ENCODE data around the gene FARS2. TPM values are rescaled to one million over a fixed set of nuclear protein-coding genes. Genes with fewer than 3 reads are reported as not detected.

Gene FARS2
- polyA plus RNA-seq, 2 of the 4 experiments (the other 2 are of a cell fraction), result 12.9 to 17.5 TPM

GRCh38 chr6:5589422-5590141 lies 328.3 kb downstream of the FARS2 start:
- H3K4me3 ChIP-seq, result no peak overlapping the region
- no peak for ATAC-seq
- H3K4me1 ChIP-seq, result peaks cover 2% of the 10 kb centered on the region
- no peak for DNase-seq (ENCODE audit: low read depth in 1 of 2, low spot score in 1 of 2)
- no peak overlapping the region for H3K4me2 ChIP-seq
- ChIA-PET POLR2A (no interaction called here), CTCF (no interaction called here)
- TF ChIP-seq RNF2 (IDR thresholded peaks at IDR 0.05; ENCODE audit: borderline replicate concordance, low read depth) (no peak), HOXB13 (CRISPR knock-in tag; IDR thresholded peaks at IDR 0.05; ENCODE audit: low read depth) (no peak), POLR2A (IDR thresholded peaks at IDR 0.05; ENCODE audit: low read length) (no peak), E2F6 (IDR thresholded peaks at IDR 0.05; ENCODE audit: borderline replicate concordance, low read depth) (no peak), RARB (CRISPR knock-in tag; IDR thresholded peaks at IDR 0.05) (no peak), EHF (CRISPR knock-in tag; IDR thresholded peaks at IDR 0.05) (no peak), PBX3 (IDR thresholded peaks at IDR 0.05) (no peak), RFX5 (IDR thresholded peaks at IDR 0.05) (no peak), USF2 (IDR thresholded peaks at IDR 0.05) (no peak), JUN (IDR thresholded peaks at IDR 0.05) (no peak), CBX2 (IDR thresholded peaks at IDR 0.05; ENCODE audit: borderline replicate concordance, low read depth) (no peak)
- FAIRE-seq, result no peak
- H3K27ac ChIP-seq, result no peak overlapping the region
- 86% methylated on average over 7 of the region's 7 CpGs for WGBS (ENCODE audit: missing lambda C conversion rate)
- no peaks in the 10 kb centered on the region for H3K9me3 ChIP-seq

- ATAC-seq (no peak), DNase-seq (ENCODE audit: low read depth in 1 of 2, low spot score in 1 of 2) (no peak), FAIRE-seq (no peak)
- WGBS (ENCODE audit: missing lambda C conversion rate), result 83% methylated on average over 5 of the region's 5 CpGs
- CTCF ChIA-PET, result no interaction called here
- Histone ChIP-seq H3K27ac (no peak overlapping the region), H3K4me1 (no peaks in the 10 kb centered on the region), H3K4me2 (no peak overlapping the region), H3K9me3 (no peaks in the 10 kb centered on the region), H3K4me3 (no peak overlapping the region)
- POLR2A ChIA-PET, result no interaction called here
- TF ChIP-seq E2F6 (IDR thresholded peaks at IDR 0.05; ENCODE audit: borderline replicate concordance, low read depth) (no peak), HOXB5 (CRISPR knock-in tag; IDR thresholded peaks at IDR 0.05) (no peak), BCL3 (IDR thresholded peaks at IDR 0.05) (no peak), ZNF302 (CRISPR knock-in tag; IDR thresholded peaks at IDR 0.05) (no peak), SMC3 (IDR thresholded peaks at IDR 0.05) (no peak), SREBF2 (IDR thresholded peaks at IDR 0.05) (no peak)
Measured at GRCh38 chr6:5590187-5590586, 328.9 kb downstream of the FARS2 start.

GRCh38 chr6:5592886-5593519 lies 331.7 kb downstream of the FARS2 start:
- no peak overlapping the region for H3K4me3 ChIP-seq
- DNase-seq (ENCODE audit: low read depth in 1 of 2, low spot score in 1 of 2) (no peak), ATAC-seq (no peak), FAIRE-seq (no peak)
- WGBS (ENCODE audit: missing lambda C conversion rate), result 93% methylated on average over 14 of the region's 17 CpGs
- TF ChIP-seq MAZ (IDR thresholded peaks at IDR 0.05; ENCODE audit: borderline replicate concordance, low read depth, low read length) (no peak), HOXB13 (CRISPR knock-in tag; IDR thresholded peaks at IDR 0.05; ENCODE audit: low read depth) (no peak), HDAC2 (IDR thresholded peaks at IDR 0.05) (no peak)
- no peaks in the 10 kb centered on the region for H3K4me1 ChIP-seq
- H3K27ac ChIP-seq, result no peak overlapping the region
- no peak overlapping the region for H3K4me2 ChIP-seq
- ChIA-PET POLR2A (no interaction called here), CTCF (no interaction called here)
- no peaks in the 10 kb centered on the region for H3K9me3 ChIP-seq

Data from A549 (cell line).